Neural crest cell (in vitro differentiated cells): ENCODE measurements around the gene OR4F3. TPM values are rescaled to one million over a fixed set of nuclear protein-coding genes. Genes with fewer than 3 reads are reported as not detected.
"Not testable (repeated sequence)": the region's sequence is repeated elsewhere in the genome, so short reads cannot be mapped to it uniquely, and the experiment has no call there.

Experiments
- DNase-seq: peaks from one replicate; pipeline ENCODE4 v3.0.0; 2021; ENCODE audit warnings: low read depth, mixed read lengths, low spot score
- H3K27ac Mint-ChIP-seq: one replicate; pipeline ENCODE4 v1.8.0; 2021; ENCODE audit warnings: mild to moderate bottlenecking, mixed read lengths; ENCODE audit not compliant: unreplicated experiment
- H3K27me3 Mint-ChIP-seq: 2 replicates; pipeline ENCODE4 v1.8.0; 2021; ENCODE audit warnings: low read depth, mild to moderate bottlenecking, mixed read lengths
- H3K36me3 Mint-ChIP-seq: 2 replicates; pipeline ENCODE4 v1.8.0; 2021; ENCODE audit warnings: low read depth, mild to moderate bottlenecking, mixed read lengths
- H3K4me1 Mint-ChIP-seq: 2 replicates; pipeline ENCODE4 v1.8.0; 2021; ENCODE audit warnings: mixed read lengths
- H3K4me3 Mint-ChIP-seq: one replicate; pipeline ENCODE4 v1.8.0; 2021; ENCODE audit warnings: mild to moderate bottlenecking, mixed read lengths
- H3K9me3 Mint-ChIP-seq: 2 replicates; pipeline ENCODE4 v1.8.0; 2021; ENCODE audit warnings: mixed read lengths
- long read RNA-seq: library from polyadenylated mRNA; unstranded; transcript quantifications from one replicate; pipeline ENCODE4 v2.0.0, GENCODE V29; 2020
- total RNA-seq: library from RNA; stranded (reverse); gene quantifications from 2 replicates; pipeline ENCODE4 v1.2.1, GENCODE V29; 2021

The OR4F3 gene
- total RNA-seq, result not detected in 2 replicates
- long read RNA-seq, result 0 reads

- H3K36me3 Mint-ChIP-seq, H3K9me3 Mint-ChIP-seq, H3K27ac Mint-ChIP-seq, H3K4me3 Mint-ChIP-seq, H3K4me1 Mint-ChIP-seq, H3K27me3 Mint-ChIP-seq, DNase-seq: not testable (repeated sequence)
These were observed at the start of gene OR4F3 for GRCh38 chr5:181366968-181367367. OR4F3 (plus strand) TSS chr5:181367268.

Other genes with a start within 250 kb of the OR4F3 start
- gene OR2V1, start 236.1 kb upstream of the OR4F3 start, total RNA-seq, result not detected in 2 replicates
- gene OR2V2, start 219.7 kb upstream of the OR4F3 start, total RNA-seq, result not detected in 2 replicates
- gene TRIM7, start 162.1 kb upstream of the OR4F3 start, total RNA-seq, result not detected in 2 replicates
- 34.5 and 39.1 TPM in 2 replicates for gene TRIM41, start 144.0 kb upstream of the OR4F3 start, total RNA-seq
- 2,359 and 2,449 TPM in 2 replicates for gene RACK1, start 123.4 kb upstream of the OR4F3 start, total RNA-seq
- gene TRIM52, start 106.1 kb upstream of the OR4F3 start, total RNA-seq, result 9.0 TPM in 2 replicates